ENCODE results near the gene ADGRD2. TPM values are rescaled to one million over a fixed set of nuclear protein-coding genes. Genes with fewer than 3 reads are reported as not detected.

ADGRD2 gene
- total RNA-seq, 4 donors from 2014 or later = not detected

DNA sequence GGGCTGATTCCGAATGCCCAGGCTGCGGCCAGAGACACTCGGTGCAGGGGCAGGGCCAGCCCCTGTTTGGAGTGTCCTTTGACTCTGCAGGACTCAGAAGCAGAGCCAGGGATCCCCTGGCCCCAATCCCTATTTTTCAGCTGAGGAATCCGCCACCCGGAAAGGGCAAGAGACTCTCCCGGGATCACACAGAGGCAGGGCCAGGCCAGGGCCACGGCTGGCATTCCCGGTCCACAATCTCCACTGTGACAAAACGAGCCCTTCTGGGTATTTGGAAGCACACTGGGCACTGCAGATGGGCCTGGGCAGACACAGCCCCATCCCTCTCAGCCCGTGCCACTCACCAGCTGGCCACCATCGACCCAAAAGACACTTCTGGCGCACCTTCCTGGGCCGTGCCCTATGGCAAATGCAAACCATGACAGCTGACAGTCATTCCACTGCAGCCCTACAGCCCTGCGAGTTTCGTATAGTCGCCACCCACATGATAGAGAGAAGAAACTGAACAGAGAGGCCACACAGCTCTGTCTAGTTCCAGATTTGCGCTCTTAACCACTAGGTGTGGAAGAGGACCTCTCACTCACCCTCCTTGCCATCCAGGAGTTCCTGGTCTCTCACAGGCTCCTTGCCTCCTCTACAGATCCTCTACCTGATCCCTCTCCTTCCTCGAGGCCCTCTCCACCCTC, 43.7 kb downstream of the ADGRD2 start:
- H3K27ac ChIP-seq = no peak overlapping the region
- 73 to 80% methylated on average over 1 to 18 of the region's 18 CpGs for WGBS, 2 donors (ENCODE audit: low coverage in 1 of 2)
- no peak for DNase-seq
- no peaks in the 10 kb centered on the region for H3K9me3 ChIP-seq
- no peaks in the 10 kb centered on the region for H3K4me1 ChIP-seq
- peaks cover 25% of the 10 kb centered on the region for H3K27me3 ChIP-seq
- TF ChIP-seq POLR2A (IDR thresholded peaks at IDR 0.05) (no peak), EP300 (IDR thresholded peaks at IDR 0.05; ENCODE audit: low read depth) (no peak), POLR2AphosphoS5 (IDR thresholded peaks at IDR 0.05) (no peak)
- TF ChIP-seq, protein P1, sequence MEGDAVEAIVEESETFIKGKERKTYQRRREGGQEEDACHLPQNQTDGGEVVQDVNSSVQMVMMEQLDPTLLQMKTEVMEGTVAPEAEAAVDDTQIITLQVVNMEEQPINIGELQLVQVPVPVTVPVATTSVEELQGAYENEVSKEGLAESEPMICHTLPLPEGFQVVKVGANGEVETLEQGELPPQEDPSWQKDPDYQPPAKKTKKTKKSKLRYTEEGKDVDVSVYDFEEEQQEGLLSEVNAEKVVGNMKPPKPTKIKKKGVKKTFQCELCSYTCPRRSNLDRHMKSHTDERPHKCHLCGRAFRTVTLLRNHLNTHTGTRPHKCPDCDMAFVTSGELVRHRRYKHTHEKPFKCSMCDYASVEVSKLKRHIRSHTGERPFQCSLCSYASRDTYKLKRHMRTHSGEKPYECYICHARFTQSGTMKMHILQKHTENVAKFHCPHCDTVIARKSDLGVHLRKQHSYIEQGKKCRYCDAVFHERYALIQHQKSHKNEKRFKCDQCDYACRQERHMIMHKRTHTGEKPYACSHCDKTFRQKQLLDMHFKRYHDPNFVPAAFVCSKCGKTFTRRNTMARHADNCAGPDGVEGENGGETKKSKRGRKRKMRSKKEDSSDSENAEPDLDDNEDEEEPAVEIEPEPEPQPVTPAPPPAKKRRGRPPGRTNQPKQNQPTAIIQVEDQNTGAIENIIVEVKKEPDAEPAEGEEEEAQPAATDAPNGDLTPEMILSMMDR (IDR thresholded peaks at IDR 0.05) = no peak
- intact Hi-C loops (cut with DNase I; ENCODE audit: low total_unique reads) (no loop called here), in situ Hi-C loops (cut with MboI; ENCODE audit: low pct_ligation_motif_present in 1 of 4, low pct_unique_long_range_greater_than_20kb in 1 of 4, low sequenced_read_pairs in 3 of 4) (no loop called here)
- no peak overlapping the region for H3K4me3 ChIP-seq
- no peaks in the 10 kb centered on the region for H3K36me3 ChIP-seq

DNA sequence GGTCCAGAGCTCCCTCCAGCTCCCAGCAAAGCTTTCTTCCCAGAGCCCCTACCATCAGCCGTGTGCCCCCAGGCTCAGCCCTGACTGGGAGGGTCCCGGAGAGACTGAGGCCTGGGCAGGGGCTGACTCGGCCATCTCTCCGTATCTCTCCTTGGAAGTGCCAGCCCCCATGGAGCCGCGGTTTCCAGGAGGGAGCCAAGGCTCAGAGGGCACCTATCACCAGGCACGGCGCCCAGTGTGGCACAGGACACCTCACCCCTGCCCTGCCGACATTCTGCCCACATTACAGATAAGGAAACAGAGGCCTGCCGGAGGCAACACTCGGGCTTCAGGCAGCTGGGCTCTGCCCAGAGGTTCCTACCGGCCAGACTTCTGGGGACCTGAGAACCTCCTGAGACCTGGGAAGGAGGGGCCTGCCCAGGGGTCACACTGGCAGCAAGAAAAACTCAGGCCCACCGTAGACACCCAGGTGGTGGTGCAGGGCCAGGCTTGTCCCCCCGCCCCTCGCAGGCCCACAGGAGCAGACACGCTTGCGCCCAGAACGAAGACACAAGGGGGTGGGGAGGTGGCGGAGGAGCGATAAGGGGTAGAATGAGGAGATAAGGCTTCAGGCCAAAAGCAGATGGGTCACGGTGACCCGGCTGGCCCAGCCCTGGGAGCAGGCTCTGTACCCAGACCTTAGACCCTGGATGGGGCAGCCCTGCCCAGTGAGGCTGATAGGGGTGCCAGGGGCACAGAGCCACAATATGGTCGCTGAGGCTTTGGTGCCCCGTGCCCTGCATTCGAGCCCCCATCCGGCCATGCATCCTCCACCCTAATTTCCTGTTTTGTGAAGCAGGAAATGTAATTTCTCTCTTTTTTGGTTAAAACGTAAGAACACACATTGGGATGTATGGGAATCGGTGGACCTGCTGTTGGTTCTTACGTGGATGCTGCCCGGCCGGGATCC, 45.1 kb downstream of the ADGRD2 start:
- H3K27me3 ChIP-seq = peaks cover 31% of the 10 kb centered on the region
- no peak for DNase-seq
- TF ChIP-seq EP300 (IDR thresholded peaks at IDR 0.05; ENCODE audit: low read depth) (no peak), POLR2AphosphoS5 (IDR thresholded peaks at IDR 0.05) (no peak), POLR2A (IDR thresholded peaks at IDR 0.05) (no peak)
- TF ChIP-seq, protein P1 (IDR thresholded peaks at IDR 0.05) = no peak
- H3K9me3 ChIP-seq = no peaks in the 10 kb centered on the region
- no peaks in the 10 kb centered on the region for H3K36me3 ChIP-seq
- in situ Hi-C loops (cut with MboI; ENCODE audit: low pct_ligation_motif_present in 1 of 4, low pct_unique_long_range_greater_than_20kb in 1 of 4, low sequenced_read_pairs in 3 of 4) (no loop called here), intact Hi-C loops (cut with DNase I; ENCODE audit: low total_unique reads) (no loop called here)
- H3K4me3 ChIP-seq = no peak overlapping the region
- no peaks in the 10 kb centered on the region for H3K4me1 ChIP-seq
- H3K27ac ChIP-seq = no peak overlapping the region
- 61 to 83% methylated on average over 5 to 25 of the region's 31 CpGs for WGBS, 2 donors (ENCODE audit: low coverage in 1 of 2)

DNA sequence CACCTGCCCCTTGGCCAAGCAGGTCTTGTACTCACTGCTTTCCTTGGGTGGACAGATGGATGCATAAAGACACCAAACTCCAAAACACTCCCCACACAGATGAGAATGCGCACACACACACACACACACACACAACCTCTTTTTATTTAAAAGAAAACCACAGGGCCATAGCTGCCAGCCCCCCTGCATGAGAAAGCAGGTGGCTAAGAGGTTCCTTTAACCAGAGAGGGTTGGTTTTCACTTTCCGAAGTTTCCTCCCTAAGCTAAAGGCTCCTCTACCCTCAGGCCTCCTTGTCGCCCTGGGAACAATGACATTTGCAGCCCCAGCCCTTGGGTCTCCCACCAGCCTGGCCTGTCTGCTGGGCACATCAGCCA, 45.8 kb downstream of the ADGRD2 start:
- no peak for DNase-seq
- H3K36me3 ChIP-seq = no peaks in the 10 kb centered on the region
- no peaks in the 10 kb centered on the region for H3K4me1 ChIP-seq
- no peak overlapping the region for H3K27ac ChIP-seq
- peaks cover 33% of the 10 kb centered on the region for H3K27me3 ChIP-seq
- intact Hi-C loops (cut with DNase I; ENCODE audit: low total_unique reads) = no loop called here
- H3K9me3 ChIP-seq = no peaks in the 10 kb centered on the region
- WGBS, 2 donors (ENCODE audit: low coverage in 1 of 2) = 70 to 83% methylated on average over 1 to 3 of the region's 3 CpGs
- TF ChIP-seq POLR2AphosphoS5 (IDR thresholded peaks at IDR 0.05) (no peak), POLR2A (IDR thresholded peaks at IDR 0.05) (no peak), EP300 (IDR thresholded peaks at IDR 0.05; ENCODE audit: low read depth) (no peak)
- TF ChIP-seq, protein P1 (IDR thresholded peaks at IDR 0.05) = no peak
- H3K4me3 ChIP-seq = no peak overlapping the region
- in situ Hi-C loops (cut with MboI; ENCODE audit: low pct_ligation_motif_present in 1 of 4, low pct_unique_long_range_greater_than_20kb in 1 of 4, low sequenced_read_pairs in 3 of 4) = no loop called here

DNA sequence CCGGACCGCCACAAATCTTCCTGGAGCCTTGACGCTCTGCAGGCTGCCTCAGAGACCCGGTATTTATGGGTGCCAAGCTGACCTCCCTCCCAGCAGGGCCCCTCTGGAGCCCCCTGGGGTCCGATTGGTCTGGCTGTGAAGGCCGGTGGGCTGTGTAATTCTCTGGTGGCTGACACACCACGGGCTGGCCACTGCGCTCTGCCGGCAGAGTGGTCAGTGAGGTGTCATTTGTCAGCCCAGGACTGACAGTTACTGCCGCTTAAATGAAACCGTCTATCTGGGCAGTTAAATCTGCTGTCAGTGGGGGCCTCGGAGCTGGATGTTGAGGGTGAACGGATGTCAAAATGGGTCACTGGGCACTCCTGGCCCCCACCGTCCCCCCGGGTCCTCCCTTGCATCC, 46.2 kb downstream of the ADGRD2 start:
- peaks cover 37% of the 10 kb centered on the region for H3K27me3 ChIP-seq
- DNase-seq = no peak

More for the DNA sequence above, 46.2 kb downstream of the ADGRD2 start:
- no peaks in the 10 kb centered on the region for H3K9me3 ChIP-seq
- H3K4me3 ChIP-seq = no peak overlapping the region
- H3K36me3 ChIP-seq = no peaks in the 10 kb centered on the region
- intact Hi-C loops (cut with DNase I; ENCODE audit: low total_unique reads) = no loop called here
- in situ Hi-C loops (cut with MboI; ENCODE audit: low pct_ligation_motif_present in 1 of 4, low pct_unique_long_range_greater_than_20kb in 1 of 4, low sequenced_read_pairs in 3 of 4) = no loop called here
- WGBS, 2 donors (ENCODE audit: low coverage in 1 of 2) = 80% methylated on average over 15 of the region's 15 CpGs; no CpG with 5 or more reads in 1 of the 2 donors
- H3K27ac ChIP-seq = no peak overlapping the region
- H3K4me1 ChIP-seq = no peaks in the 10 kb centered on the region
- TF ChIP-seq POLR2A (IDR thresholded peaks at IDR 0.05) (no peak), POLR2AphosphoS5 (IDR thresholded peaks at IDR 0.05) (no peak), EP300 (IDR thresholded peaks at IDR 0.05; ENCODE audit: low read depth) (no peak)
- TF ChIP-seq, protein P1 (IDR thresholded peaks at IDR 0.05) = no peak

All from transverse colon (tissue), 4 donors.